ENCODE measurements around the gene BUD31.
"Not testable (repeated sequence)": the region's sequence is repeated elsewhere in the genome, so short reads cannot be mapped to it uniquely, and the experiment has no call there.

The BUD31 gene

GRCh38 chr7:99381664-99382075 lies 27.1 kb upstream of the BUD31 start:
- no peak for TF ChIP-seq CTCF (IDR thresholded peaks at IDR 0.05; ENCODE audit: insufficient read depth, low read depth, low read length, missing control alignments)
- H3K4me3 ChIP-seq (ENCODE audit: low read length) = no peak overlapping the region

GRCh38 chr7:99383203-99383602 lies 25.6 kb upstream of the BUD31 start:
- no peak overlapping the region for H3K4me3 ChIP-seq (ENCODE audit: low read length)
- no peak for DNase-seq (ENCODE audit: low read depth)
- no peak for TF ChIP-seq CTCF (IDR thresholded peaks at IDR 0.05; ENCODE audit: insufficient read depth, low read depth, low read length, missing control alignments)

More at GRCh38 chr7:99381664-99382075, 27.1 kb upstream of the BUD31 start:
- no peak for DNase-seq (ENCODE audit: low read depth)

DNA sequence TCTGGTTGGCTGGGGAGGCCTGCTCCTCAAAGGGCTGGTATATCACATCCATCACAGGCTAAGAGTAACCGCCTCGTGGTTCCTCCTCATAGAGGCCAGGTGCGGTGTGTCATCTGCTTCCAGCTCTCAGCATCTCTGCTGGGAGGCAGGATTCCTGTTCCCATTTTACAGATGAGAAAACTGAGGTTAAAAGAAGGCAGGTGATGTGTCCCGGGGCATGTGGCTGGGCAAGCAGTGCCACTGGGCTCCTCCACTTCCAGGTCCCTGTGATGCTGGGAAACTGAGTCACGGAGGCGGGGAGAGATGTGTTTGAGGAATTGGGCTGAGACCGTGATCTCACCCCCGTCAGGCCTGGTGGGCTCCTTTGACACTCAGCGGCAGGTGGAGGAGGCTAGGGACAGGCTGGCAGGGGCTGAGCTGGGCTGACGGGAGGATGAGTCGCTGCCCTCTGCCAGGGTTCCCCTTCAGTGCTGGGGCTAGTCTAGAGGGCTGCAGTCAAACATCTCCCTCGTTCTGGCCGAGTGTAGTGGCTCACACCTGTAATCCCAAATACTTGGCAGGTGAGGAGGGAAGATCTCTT lies 24.9 kb upstream of the BUD31 start:
- no peak overlapping the region for H3K4me3 ChIP-seq (ENCODE audit: low read length)
- no peak for TF ChIP-seq CTCF (IDR thresholded peaks at IDR 0.05; ENCODE audit: insufficient read depth, low read depth, low read length, missing control alignments)
- no peak for DNase-seq (ENCODE audit: low read depth)

DNA sequence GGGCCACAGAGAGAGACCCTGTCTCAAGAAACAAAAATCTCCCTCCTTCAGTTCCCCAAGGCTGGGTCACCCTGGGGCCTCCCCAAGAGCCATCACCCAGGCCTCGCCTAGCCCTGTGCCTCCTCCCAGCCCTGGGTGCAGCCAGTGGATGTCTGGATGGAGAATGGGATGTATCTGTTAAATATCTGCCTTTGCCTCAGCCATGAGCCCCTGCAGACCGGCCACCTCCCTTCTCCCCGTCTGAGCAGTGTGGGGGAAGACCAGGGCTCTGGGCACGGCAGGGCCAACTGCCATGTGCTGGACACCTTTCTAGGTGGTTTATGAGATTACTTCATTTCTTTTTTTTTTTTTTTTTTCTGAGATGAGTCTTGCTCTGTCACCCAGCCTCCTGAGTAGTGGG lies 24.2 kb upstream of the BUD31 start:
- DNase-seq (ENCODE audit: low read depth) = no peak
- H3K4me3 ChIP-seq (ENCODE audit: low read length) = no peak overlapping the region
- TF ChIP-seq CTCF (IDR thresholded peaks at IDR 0.05; ENCODE audit: insufficient read depth, low read depth, low read length, missing control alignments) = no peak

- H3K4me3 ChIP-seq (ENCODE audit: low read length) = no peak overlapping the region
- no peak for DNase-seq (ENCODE audit: low read depth)
- no peak for TF ChIP-seq CTCF (IDR thresholded peaks at IDR 0.05; ENCODE audit: insufficient read depth, low read depth, low read length, missing control alignments)
Measured at GRCh38 chr7:99385564-99385963, 23.2 kb upstream of the BUD31 start.

DNA sequence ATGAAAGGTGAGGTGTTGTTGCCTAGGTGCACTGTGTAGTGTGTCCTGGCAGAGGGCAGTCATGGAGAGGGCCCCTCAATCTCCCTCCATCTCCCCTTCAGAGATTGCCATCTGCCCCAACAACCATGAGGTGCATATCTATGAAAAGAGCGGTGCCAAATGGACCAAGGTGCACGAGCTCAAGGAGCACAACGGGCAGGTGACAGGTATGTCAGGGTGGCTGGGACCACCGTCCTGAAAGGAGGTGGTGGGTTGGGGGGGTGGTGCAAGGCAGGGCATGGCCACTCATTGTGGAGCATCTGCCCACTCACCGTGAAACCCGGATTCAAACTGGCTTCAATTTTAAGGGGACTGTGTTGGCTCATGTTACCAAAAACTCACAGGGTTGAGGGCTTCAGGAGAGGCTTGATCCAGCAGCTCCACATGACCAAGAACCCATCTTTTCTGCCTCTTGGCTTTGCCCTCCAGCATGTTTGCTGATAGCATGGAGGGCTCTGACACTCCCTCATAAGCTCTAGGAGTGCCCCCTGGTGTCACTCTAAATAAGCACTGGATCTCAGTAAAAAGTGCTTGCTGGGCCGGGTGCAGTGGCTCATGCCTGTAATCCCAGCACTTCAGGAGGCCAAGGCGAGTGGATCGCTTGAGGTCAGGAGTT lies 22.1 kb upstream of the BUD31 start:
- no peak for DNase-seq (ENCODE audit: low read depth)
- no peak for TF ChIP-seq CTCF (IDR thresholded peaks at IDR 0.05; ENCODE audit: insufficient read depth, low read depth, low read length, missing control alignments)
- no peak overlapping the region for H3K4me3 ChIP-seq (ENCODE audit: low read length)

DNA sequence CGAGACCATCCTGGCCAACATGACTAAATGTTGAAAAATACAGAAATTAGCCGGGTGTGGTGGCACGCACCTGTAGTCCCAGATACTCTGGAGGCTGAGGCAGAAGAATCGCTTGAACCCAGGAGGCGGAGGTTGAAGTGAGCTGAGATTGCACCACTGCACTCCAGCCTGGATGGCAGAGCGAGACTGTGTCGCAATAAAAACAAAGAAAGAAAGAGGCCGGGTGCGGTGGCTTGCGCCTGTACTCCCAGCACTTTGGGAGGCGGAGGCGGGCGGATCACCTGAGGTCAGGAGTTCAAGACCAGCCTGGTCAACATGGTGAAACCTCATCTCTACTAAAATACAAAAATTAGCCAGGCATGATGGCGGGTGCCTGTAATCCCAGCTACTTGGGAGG lies 21.5 kb upstream of the BUD31 start:
- not testable (repeated sequence) for DNase-seq (ENCODE audit: low read depth); H3K4me3 ChIP-seq (ENCODE audit: low read length)
